CD4-positive, alpha-beta T cell treated with Interleukin-15 for 1 hour (primary cell): ENCODE results near the gene YWHAB.
"Not testable (repeated sequence)": the region's sequence is repeated elsewhere in the genome, so short reads cannot be mapped to it uniquely, and the experiment has no call there.

Source experiments
- DNase-seq: peaks from one replicate; pipeline ENCODE4 v3.0.0-alpha.2; 2020

Gene YWHAB

DNA sequence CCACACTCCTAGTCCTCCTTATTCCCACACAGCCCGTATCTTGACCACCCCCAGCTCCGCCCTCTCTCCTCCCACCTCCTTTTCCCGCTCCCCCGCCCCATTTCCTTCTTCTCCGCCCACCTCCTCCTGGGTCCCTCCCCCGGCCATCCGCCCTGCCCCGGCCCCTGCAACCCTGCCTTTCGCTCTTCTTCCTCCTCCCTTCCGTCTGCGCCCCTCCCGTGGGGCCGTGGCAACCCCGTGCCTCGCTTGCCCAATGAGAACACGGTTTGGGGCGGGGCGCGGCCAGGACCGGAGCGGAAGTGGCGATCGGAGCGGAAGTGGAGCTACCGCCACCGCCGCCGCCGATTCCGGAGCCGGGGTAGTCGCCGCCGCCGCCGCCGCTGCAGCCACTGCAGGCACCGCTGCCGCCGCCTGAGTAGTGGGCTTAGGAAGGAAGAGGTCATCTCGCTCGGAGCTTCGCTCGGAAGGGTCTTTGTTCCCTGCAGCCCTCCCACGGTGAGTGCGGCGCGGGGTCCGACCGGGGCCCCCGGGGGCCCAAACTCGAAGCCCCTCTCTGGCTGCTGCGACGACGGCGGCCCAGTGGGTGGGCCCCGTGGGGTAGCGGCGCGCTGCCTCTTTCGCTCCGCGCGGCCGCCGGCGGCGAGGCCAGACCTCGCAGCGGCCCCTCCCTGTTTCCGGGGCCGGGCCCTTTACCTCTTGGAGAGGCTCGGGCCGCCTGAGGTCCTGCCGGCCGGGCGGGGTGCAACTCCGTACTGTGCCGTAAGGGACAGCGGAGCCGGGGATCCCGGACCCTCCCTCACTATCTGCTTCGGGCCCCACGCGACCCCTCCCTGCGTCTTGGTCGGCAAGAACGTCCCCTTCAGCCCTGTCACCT is at the start of gene YWHAB:
Gene YWHAB, plus strand, starts transcription at position 314 of the 874 bp plus-strand sequence. CDS start 15,829 bp downstream, outside the sequence.
- DNase-seq: peak; percentile 97

DNA sequence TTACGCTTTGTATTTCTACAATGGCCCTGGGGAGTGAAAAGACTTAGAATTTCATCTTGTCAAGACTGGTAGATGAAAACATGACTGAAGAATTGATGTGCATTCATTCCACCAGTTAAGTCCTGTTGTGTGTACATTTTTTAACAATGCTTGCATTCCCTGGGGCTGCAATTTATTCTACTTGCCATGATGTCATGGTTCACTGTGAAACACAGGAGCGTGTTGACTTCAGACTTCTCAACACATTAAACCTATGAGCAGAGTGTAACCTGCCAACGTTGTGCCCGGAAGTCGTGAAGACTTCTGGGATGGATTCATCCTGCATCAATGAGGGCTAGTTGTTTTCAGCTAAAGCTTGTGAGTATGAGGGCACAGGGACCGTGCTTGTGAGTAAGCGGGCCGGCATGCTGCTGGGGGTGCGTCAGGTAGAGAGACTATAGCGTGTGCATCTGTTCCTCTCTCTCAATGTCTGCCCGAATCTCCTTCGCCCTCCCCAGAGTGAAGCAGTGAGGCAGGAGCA is 48.8 kb upstream of the YWHAB start:
- DNase-seq: no peak

GRCh38 chr20:44837946-44838345 is 47.6 kb upstream of the YWHAB start:
- no peak for DNase-seq

- no peak for DNase-seq
These were observed 47.0 kb upstream of the YWHAB start for GRCh38 chr20:44838521-44838920.

GRCh38 chr20:44839481-44839880 is 46.0 kb upstream of the YWHAB start:
- DNase-seq: no peak

DNA sequence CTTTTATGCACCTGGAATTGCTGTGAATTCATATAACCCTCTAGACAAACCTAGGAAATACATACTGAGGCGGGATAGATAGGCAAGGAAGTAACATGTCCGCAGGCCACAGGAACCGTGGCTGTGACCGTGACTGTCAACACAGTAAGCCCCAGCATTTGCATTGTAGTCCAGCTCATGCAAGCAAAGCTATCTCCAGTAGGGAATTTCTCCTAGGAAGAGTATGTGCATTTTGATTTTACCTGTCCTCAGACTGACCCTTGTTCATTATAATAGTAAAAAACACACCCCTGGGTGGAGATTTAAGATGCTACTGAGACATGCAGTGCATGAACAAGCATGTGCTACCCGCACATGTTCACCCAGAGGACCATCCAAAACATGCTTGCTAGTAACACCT is 44.7 kb upstream of the YWHAB start:
- DNase-seq: no peak

- DNase-seq: no peak
These were observed 43.5 kb upstream of the YWHAB start for GRCh38 chr20:44841955-44842354.

DNA sequence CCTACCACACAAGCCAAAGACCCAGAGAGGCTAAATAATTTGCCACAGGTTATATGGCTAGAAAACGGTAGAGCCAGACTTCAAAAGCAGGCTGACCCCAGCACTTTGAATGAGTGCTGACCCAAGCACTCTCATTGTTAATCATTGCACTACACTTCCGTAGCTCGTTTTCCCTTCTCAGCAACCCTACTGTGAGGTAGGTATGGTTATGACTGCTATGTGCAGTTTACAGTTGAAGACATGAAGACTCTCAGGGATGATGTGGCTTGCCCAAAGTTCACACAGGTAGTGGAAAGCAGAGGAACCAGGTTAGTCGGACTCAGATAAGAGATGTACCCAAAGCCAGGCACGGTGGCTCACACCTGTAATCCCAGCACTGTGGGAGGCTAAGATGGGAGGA is 41.6 kb upstream of the YWHAB start:
- no peak for DNase-seq

- DNase-seq: no peak
These were observed 37.1 kb upstream of the YWHAB start for GRCh38 chr20:44848254-44849015.

DNA sequence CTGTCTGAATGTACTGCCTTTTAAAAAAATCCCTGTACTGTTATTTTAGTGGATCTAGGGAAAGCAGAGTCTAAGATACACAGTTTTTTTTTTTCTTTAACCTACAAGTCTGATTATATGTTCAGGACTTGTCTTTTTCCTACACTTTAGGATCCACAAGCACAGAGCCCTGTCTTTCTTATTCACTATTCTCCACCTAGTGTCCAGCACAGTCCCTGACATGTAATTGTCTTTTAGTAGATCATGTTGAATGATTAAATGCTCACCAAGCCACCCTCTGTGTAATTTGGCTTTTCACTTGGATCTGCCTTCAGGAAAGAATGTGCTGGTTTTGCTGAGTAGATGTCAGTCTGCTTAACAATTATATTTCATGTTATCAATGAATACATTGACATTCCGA is 35.8 kb upstream of the YWHAB start:
- DNase-seq: no peak

DNA sequence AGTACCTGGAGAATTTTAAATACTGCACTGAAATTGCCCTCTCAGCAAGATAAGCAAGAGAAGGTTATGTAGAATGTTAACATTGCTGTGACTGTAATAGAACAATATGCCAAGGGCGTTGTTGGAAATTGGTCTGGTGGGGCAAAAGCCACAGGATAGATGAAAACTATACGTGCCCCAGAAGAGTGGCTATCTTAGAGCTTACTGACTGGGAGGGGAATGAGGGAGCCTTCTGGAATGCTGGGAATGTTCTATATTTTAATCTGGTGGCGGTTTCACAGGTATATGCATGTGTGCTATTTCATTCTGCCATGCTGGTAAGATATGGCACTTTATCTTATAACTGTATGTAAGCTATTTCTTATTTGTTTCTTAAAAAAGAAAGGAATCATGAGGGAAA is 35.2 kb upstream of the YWHAB start:
- DNase-seq: no peak

- DNase-seq: no peak
These were observed 34.7 kb upstream of the YWHAB start for GRCh38 chr20:44850837-44851236.

- DNase-seq: no peak
These were observed 34.0 kb upstream of the YWHAB start for GRCh38 chr20:44851545-44851944.

GRCh38 chr20:44856442-44856841 is 29.1 kb upstream of the YWHAB start:
- DNase-seq: no peak

DNA sequence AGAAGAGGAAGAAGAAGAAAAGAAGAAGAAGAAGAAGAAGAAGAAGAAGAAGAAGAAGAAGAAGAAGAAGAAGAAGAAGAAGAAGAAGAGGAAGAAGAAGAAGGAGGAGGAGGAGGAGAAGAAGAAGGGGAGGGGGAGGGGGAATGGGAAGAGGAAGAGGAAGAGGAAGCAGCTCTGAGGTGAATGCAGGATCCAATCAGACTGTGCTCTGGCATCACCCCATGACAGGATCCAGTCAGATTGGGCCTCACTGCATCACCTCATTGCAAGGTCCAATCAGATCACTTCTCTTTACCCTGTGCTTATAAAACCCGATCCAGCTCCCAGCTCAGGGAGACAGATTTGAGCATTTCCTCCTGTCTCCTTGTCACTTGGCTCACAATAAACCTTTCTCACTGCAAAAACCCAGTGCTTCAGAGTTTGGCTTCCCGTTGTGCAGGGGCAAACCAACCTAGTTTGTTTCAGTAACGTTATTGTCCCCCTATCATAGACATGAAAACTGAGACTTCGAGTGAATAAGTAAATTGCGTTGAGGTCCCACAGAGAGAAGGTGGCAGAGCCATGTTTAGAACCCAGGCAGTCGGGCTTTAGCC is 28.6 kb upstream of the YWHAB start:
- DNase-seq: no peak

DNA sequence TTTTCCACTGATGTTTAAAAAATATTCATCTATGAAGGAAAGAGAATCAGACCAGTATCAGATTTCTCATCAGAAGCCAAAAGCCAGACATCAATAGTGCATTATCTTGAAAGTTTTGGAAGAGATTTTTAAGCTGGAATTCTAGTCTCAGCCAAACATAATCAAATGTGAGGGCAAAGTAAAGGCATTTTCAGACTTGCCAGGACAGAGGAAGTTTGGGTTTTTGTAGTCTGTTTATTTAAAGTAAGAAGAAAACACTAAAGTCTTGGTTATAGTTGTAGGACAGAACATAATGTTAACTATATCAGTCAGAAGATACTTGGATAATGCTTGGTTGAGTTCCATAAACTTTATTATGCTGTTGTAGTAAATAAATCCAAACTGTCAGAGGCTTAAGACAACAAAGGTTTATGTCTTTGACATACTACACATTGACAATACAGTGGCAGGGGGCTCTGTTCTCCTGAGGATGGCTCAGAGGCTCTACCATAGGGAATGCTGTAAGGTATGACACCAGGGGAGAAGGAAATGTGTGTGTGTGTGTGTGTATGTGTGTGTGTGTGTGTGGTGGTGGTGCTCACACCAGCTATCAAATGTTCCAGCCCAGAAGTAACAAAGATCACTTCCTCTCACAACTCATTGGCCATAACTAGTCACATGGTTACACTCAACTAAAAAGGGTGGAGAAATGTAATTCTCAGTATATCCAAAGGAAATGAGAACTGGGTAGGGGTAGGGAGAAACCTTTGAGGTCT is 26.7 kb upstream of the YWHAB start:
- no peak for DNase-seq

GRCh38 chr20:44861531-44862006 is 23.9 kb upstream of the YWHAB start:
- DNase-seq: no peak

GRCh38 chr20:44862286-44862685 is 23.2 kb upstream of the YWHAB start:
- DNase-seq: no peak

- DNase-seq: not testable (repeated sequence)
These were observed 22.0 kb upstream of the YWHAB start for GRCh38 chr20:44863365-44864084.

DNA sequence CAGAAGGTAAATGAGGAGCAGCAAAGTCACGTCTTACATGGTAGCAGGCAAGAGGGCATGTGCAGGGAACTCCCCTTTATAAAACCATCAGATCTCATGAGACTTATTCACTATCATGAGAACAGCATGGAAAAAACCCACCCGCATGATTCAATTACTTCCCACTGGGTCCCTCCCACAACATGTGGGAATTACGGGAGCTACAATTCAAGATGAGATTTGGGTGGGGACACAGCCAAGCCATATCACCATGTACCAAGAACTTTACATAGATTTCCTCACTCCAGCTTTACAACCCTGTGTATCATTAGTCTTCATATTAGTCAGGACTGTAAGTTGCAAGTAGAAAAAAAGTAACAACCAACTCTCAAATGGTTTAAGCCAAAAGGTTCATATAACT is 21.0 kb upstream of the YWHAB start:
- not testable (repeated sequence) for DNase-seq

GRCh38 chr20:44866703-44867335 is 18.7 kb upstream of the YWHAB start:
- no peak for DNase-seq
